IMR-90 (cell line): ENCODE data around the gene DBN1.

ENCODE experiments used
- CTCF ChIP-seq: conservative IDR thresholded peaks from 2 replicates; pipeline ENCODE4 v1.5.1; 2012; ENCODE audit warnings: mild to moderate bottlenecking, low read depth, low read length, improper control_type of control experiment
- POLR2A ChIP-seq: IDR thresholded peaks from 2 replicates; pipeline ENCODE4 v1.6.1; 2012; ENCODE audit warnings: mild to moderate bottlenecking, low read depth, low read length
- RAD21 ChIP-seq: IDR thresholded peaks from 2 replicates; pipeline ENCODE4 v1.6.1; 2012; ENCODE audit warnings: low read length, improper control_type of control experiment

- 0 out of 2 replicates have a peak, but pooled peaks have one; percentile 11 for TF ChIP-seq POLR2A
- no peak for TF ChIP-seq RAD21
- no peak for TF ChIP-seq CTCF
These were observed 4.5 kb downstream of the DBN1 start for GRCh38 chr5:177468685-177469628.
